ENCODE data around the gene AP4E1.
"Not testable (repeated sequence)": the region's sequence is repeated elsewhere in the genome, so short reads cannot be mapped to it uniquely, and the experiment has no call there.

AP4E1 gene

DNA sequence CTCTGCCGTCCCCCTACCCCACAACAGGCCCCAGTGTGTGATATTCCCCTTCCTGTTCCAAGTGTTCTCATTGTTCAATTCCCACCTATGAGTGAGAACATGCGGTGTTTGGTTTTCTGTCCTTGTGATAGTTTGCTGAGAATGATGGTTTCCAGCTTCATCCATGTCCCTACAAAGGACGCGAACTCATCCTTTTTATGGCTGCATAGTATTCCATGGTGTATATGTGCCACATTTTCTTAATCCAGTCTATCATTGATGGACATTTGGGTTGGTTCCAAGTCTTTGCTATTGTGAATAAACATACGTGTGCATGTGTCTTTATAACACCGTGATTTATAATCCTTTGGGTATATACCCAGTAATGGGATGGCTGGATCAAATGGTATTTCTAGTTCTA, 46.4 kb downstream of the AP4E1 start:
- not testable (repeated sequence) for DNase-seq

DNA sequence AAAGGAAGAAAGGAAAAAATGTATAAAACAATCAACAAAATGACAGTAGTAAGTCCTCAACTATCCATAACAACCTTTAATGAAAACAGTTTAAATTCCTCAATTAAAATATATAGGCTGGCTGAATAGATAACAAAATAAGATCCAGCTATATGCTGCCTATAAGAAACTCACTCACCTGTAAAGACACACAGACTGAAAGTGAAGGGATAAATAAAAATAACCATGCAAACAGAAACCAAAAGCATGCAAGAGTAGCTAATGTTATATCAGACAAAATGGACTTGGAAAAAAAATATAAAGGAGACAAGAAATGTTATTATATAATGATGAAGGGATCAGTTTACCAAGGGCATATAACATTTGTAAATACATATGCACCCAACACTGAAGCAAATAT, 51.2 kb downstream of the AP4E1 start:
- no peak for DNase-seq

DNA sequence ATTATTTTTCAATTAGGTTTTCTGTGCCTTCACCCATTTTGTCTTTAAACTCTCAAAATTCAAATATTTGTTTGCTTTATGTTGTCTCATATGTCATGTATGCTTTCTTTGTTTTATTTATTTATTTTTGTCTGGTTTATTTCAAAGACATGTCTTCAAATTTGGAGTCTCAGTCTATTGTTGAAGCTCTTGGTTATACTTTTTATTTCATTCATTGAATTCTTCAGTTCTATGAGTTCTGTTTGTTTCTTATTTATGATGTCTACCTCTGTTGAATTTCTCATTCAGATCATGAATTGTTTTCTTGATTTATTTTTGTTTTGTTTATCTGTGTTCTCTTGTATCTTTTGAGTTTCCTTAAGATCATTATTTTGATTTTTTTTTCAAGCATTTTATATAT, 55.6 kb downstream of the AP4E1 start:
- no peak for DNase-seq

DNA sequence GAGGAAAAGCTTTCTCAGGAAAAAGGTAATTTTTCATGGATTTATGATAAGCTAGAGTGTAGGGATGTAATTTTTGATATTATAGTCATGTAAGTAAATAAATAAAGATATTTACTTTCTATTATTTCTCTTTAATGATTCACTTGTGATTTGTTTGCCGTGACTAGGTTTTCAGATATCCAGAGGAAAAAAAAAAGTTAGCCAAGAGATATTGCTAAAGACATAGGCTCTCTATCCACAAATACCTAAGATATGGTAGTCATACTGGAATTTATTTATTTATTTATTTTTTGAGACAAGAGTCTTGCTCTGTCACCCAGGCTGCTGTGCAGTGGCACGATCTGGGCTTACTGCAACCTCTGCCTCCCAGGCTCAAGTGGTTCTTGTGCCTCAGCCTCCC, 59.9 kb downstream of the AP4E1 start:
- DNase-seq = no peak

DNA sequence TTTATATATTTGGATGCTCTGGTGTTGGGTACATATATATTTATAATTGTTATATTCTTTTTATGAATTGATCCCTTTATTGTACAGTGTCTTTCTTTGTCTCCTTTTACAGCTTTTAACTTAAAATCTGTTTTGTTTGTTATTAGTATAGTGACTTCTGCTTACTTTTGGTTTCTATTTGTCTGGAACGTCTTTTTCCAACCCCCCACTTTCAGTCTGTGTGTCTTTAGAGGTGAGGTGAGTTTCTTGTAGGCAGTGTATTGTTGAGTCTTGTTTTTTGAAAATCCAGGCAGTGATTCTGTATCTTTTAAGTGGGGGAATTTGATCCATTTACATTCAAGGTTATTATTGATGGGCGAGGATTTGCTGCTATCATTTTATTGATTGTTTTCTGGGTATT, 62.0 kb downstream of the AP4E1 start:
- DNase-seq = no peak

DNA sequence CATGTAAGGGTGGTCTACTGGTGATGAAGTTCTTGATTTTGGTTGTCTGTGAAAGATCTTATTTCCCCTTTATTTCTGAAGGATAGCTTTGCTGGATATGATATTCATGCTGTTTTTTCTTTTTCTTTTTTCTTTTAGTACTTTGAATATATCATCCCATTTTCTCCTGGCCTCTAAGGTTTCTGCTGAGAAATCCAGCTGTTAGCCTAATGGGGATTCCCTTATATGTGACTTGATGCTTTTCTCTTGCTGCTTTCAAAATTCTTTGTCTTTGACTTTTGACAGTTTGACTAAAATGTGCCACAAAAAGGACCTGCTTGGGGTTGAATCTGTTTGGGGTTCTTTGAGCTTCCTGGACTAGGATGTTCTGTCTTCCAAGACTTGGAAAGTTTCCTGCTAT, 62.6 kb downstream of the AP4E1 start:
- DNase-seq = no peak

DNA sequence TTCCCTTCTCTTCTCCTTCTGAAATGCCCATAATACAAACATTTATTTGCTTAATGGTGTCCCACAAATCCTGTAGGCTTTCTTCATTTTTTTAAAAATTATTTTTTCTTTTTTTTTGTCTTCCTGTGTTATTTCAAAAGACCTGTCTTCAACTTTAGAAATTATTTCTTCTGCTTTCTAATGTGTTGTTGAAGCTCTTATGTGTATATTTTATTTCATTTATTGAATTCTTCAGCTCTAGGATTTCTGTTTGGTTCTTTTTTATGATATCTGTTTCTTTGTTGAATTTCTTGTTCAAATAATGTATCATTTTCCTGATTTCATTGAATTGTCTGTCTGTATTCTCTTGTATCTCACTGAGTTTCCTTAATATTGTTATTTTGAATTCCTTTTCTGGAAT, 63.1 kb downstream of the AP4E1 start:
- DNase-seq = no peak

DNA sequence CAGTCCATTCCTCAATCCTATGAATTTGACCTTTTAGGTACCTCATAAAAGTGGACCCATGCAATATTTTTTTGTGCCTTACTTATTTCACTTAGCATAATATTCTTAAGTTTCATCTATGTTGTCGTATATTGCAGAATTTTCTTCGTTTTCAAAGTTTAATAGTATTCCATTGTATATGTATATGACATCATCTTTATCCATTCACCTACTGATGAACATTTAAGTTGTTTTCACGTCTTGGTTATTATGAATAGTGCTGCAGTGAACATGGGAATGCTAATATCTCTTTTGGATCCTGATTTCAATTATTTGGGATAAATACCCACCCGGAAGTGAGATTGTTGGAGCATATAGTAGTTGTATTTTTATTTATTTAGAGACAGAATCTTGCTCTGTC, 65.1 kb downstream of the AP4E1 start:
- no peak for DNase-seq

DNA sequence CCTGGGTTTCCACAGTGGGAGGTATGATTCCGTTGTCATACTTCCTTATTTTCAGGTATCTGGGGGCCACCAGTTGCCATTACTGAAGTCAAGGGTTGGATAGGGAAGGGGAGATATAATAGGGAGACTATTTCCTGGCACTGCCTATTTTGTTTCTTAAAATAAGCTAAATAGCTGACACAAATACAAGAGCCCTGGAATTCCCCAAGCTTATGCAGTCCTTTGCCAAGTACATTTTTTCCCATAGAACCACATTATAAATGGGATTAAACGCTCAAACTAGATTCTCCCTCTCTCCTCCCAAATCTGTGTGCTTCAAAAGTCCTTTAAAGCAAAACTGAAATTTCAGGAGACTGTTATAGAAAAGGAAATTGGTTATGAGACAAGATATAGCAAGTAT, 68.7 kb downstream of the AP4E1 start:
- DNase-seq = no peak

DNA sequence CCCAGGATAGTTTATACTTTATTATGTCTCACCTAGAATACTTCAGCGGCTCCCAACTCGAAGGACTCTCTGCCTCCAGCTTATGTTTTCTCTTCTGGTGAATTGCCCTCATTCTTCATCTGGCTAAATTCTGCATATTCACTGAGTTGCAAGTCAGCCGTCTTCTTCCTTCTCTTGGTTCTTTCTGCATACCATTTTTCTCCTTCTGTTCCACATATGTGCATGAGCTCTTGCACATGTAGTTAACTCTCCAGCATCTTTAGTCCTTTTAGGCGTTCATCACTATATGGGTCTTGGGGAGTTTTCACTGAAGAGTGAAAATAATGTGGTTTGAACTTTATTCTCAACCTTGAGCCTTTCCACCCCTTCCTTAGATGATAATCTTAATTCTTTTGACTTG, 70.1 kb downstream of the AP4E1 start:
- DNase-seq = no peak

DNA sequence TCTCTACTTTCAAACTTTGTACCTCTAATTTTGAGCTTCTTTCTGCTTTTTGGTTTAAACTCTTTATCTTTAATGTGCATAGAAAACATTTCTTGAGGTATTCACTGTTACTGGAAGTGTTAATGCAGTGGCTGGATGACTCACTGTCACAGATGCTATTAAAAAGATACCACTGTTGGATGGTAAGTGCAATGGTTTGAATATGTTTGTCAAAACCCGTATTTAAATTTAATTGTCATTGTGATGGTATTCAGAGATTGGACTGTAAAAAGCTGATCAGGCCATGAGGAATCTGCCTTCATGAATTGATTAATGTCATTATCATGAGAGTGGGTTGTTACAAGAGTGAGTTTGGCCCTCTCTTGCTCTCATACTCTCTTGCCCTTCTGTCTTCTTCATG, 70.6 kb downstream of the AP4E1 start:
- DNase-seq = no peak

DNA sequence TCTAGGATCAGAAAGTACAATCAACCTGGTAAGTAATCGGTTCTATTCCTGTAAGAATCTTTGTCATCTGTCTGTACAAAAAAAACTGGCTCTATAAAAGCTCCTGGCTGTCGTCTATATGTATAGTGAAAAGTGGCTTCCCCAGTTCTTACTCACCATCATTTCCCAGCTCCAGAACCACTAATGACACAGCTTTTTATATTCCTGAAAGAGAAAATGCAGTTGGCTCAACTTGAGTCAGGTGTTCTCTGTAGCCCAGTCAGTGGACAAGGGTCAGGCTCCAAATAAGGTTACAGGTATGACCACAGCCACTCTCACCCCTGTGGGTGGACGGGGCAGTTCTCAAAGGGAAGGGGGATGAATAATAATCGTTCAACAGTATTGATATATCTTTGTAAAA, 85.1 kb downstream of the AP4E1 start:
- no peak for DNase-seq

DNA sequence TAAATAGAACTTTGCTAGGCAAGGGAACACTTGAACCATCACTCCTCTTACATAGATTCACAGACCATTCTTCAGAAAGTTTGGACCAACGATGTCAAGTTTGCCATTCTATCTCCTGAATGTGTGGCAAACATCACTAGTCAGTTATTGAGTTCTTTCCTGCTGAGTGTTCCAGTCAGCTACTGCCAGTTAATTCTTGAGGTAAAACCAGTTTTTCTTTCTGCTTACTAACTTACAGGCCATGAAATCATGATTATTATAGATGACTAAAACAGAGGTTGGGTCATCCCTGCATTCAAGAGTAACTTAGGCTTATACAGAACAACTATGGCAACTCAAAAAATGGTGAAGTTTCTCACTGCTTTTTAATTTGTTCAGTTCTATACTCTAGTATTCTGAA, 88.2 kb downstream of the AP4E1 start:
- DNase-seq = no peak

DNA sequence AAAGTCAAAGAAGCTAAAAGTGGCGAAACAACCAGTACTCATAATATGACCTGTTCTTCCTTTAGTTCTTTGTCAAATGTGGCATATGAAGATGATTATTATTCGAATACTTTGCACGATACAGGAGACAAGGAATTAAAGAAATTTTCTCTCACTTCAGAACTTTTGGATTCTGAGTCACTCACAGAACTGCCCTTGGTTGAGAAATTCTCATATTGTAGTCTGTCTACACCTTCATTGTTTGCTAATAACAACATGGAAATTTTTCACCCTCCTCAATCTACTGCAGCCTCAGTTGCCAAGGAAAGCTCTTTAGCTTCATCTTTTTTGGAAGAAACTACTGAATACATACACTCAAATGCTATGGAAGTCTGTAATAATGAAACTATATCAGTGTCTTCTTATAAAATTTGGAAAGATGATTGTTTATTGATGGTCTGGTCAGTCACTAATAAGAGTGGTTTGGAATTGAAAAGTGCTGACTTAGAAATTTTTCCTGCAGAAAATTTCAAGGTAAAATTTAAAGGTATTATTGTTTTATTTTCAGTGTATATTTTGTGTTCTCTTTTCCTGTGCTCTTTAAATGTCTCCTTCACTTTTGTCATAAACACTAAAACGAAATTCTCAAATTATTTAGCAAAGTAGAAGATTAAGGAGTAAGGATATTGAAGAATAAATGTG, 89.0 kb downstream of the AP4E1 start:
- DNase-seq = no peak

DNA sequence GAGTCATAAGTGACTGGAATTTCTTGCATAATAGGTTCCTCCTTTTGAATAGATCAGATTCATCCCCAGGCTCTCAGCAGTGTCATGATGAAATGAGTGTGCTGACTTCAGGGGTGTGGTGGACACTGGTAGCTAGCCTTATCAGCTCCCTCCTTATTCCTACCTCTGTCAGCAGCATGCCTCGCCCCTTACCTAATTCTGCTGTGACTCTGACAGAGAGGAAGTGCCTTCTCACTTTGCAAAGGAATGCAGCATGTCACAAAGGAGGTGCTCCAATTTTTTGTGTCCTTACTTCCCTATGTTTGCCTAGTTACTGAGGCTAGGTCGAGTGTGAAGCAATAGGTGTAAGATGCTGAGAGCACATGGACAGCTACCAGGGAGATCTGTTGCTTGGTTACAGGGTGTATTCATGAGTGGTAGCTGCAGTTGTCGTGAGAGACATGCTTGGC, 95.6 kb downstream of the AP4E1 start:
- no peak for DNase-seq

DNA sequence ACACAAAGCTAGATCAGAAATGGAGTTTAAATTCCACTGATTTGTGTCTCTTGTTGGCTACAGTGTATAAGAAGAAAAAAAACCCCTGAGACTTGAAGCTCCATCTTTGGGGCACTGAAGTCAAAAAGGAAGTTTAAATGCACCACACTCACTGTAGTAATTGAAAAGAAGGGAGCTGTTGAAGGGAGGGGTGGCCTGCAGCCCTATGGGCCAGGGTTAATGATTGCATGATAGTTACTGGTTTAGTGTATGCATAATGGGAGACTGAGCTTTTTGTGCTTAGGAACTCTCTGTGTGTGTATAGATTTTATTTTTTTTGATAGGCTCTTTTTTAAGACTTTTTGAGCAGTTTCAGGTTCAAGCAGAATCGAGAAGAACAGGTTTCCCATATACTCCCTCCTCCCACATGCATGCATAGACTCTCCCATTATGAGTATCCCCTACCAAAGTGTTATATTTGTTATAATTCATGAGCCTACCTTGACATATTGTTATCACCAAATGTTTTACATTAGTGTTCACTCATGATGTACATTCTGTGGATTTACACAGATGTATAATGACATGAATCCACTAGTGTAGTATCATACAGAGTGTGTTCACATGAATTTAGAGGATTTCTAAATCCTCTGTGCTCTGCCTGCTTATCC, 98.0 kb downstream of the AP4E1 start:
- no peak for DNase-seq

DNA sequence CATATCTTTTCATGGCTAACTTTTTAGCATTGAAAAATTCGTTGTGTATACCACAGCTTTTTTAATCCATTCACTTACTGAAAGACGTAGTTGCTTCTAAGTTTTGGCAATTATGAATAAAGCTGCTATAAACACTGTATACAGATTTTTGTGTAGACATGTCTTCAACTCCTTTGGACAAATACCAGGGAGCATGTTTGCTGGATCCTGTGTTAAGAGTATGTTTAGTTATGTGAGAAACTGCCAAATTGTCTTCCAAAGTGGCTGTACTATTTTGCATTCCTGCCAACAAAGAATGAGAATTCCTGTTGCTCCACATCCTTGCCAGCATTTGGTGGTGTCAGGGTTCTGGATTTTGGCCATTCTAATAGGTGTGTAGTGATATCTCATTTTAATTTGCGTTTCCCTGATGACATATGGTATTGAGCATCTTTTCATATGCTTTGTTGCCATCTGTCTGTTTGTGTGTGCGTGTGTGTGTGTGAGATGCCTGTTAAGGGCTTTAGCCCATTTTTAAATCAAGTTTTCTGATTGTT, 98.7 kb downstream of the AP4E1 start:
- DNase-seq = no peak

DNA sequence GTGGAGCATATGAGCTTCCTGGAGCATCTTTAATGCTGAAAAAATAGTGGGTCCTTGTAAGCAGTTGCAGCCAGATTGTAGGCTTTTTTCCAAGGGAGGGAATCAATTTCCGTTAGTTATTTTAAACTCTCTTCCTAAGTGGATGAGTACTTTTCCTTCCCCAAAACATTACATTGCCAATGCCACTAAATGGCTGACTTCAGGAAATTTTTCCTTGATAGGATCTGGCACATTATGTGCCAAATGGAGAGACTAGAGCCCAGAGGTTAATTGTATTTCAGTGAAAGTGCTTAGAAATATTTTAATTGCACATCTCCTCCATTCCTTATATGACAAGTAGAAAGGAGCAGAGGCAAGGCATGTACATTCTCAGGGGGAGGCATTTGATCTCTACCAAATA, 102.7 kb downstream of the AP4E1 start:
- no peak for DNase-seq

DNA sequence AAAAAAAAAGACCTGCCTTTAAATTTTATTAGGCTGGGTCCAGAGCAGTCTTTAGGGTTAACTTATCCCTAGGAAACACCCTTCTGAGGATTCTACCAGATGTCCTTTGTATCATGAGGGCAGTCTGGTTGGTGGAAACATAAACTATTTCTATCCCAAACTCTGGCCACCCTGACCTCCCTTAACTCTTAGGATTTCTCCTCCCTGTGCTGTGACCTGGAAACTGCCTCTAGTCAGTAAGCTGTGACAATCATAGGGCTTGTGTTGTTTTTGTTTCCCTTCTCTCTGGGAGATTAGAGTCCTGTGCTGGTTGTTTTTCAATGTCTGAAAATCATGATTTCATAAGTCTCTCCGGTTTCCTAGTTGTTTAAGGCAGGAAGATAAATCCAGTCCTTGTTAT, 108.1 kb downstream of the AP4E1 start:
- no peak for DNase-seq

DNA sequence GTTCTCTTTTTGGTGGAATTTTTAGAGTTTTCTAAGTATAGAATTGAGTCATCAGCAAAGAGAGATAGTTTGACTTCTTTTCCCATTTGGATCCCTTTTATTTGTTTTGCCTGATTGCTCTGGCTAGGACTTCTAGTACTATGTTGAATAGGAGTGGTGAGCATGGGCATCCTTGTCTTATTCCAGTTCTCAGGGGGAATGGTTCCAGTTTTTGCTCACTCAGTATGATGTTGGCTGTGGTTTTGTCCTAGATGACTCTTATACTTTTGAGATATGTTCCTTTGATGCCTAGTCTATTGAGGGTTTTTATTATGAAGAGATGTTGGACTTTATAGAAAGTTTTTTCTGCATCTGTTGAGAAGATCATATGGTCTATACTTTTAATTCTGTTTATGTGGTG, 113.7 kb downstream of the AP4E1 start:
- DNase-seq = no peak

DNA sequence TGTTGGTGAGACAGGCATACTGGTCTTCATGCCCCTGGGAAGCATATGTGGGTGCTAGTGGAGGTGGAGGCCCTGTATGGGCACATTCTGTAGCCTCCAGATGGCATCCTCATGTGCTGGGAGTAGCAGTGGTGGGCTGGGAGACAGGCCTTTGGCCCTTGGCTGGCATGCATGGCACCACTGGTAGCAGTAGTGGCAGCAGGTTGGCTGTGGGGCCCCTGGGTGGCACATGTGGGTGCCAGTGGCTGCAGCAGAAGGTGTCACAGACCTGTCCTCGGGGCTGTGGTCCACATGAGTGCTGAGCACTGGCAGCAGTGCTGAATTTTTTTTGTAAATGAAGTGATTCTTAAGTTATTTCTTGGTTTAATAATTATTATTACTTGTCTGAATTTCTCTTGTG, 115.0 kb downstream of the AP4E1 start:
- no peak for DNase-seq

DNA sequence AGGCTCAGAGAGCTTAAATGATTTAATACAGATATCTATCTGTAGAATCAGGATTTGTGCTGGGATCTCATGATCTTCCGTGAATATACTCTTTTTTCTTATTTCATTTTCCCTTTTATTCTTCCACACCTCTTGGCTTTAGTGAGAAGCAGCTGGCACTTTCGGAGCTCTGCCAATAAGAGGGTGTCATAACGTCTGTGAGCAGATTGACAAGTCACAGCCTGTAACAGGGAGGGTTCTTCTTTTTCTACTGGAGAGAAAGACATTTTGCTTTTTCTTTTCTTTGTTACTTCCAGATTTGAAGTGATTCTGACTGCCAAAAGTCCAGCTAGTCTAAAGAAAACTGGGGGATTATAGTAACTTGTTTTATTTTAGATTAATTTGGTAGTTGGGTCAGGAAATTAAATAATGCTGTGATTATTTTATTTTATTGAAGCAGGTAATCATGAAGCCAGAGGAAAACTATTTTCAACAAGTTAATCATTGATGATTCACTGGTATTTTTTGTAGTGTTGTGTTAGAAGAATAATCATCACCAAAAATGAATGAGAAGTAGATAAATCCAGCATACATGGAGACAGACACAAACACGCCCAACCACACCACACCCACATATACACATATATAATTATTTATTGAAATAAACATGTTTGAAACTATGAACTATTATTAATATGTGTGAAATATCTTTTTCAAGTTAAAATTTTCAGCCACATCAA, 116.4 kb downstream of the AP4E1 start:
- DNase-seq = no peak

DNA sequence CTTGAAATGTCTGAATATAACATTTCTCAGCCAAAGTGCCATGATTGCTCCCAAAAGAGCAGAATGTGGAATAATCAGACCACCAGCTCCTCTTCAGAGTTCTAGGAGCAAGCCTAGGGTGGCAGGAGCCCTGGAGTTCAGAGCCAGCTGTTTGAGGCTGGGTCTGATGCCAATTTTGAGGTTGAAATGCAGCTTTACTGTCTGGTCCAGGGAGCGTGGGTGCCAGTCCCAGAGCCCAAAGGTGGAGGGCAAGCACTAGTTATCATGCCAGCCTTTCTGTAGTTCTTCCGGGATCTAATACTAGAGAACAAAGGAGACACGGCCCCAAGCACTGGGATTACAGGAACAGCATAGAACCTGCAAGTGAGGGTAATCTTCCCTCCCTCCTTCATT, 117.0 kb downstream of the AP4E1 start:
- DNase-seq = no peak

DNA sequence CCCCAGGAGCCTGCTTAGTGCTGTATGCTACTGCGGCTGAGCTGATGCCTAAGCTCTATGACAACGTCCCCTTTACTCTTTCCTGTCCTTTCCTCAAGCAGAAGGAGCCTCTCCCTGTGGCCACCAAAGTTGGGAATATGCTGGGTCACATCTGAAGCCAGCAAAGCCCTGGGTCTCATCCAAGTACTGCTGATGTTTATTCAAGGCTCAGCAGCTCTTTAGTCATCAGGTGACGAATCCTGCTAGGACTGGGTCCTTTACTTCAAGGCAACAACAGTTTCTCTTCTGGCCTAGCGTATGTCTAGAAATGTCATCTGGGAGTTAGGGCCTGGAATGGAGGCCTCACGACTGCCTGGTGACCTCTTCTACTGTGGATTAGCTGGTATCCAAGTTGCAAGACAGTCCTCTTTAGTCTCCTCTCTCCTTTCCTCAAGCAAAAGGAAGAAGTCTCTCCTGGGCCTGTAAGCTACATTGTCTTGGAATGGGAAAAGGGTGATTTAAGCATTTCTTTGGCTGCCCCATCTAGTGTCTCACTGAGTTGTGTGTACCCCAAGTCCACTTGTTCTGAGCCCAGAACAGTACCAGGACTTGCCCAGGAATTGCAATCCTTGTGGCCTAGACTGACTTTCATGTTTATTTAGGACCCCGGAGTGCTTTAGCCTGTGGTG, 122.3 kb downstream of the AP4E1 start:
- no peak for DNase-seq
